GM12878 (cell line): ENCODE data around the gene PDE6B.

Experiments used
- CEBPB ChIP-seq, 2 experiments: fragments of 150-350 bp in 1 of 2; IDR thresholded peaks; 2 replicates each; pipeline ENCODE4 v1.6.1; 2012 to 2014; ENCODE audit warnings: low read depth in 2 of 2, low read length in 2 of 2, borderline replicate concordance in 1 of 2, inconsistent platforms in 1 of 2
- CREB1 ChIP-seq: IDR thresholded peaks from 2 replicates; pipeline ENCODE4 v1.6.1; 2012; ENCODE audit warnings: low read depth, mild to moderate bottlenecking, inconsistent platforms
- EP300 ChIP-seq, 2 experiments: fragments of 150-350 bp in 1 of 2; IDR thresholded peaks; 2 replicates each; pipeline ENCODE4 v1.6.1; 2011 to 2012; ENCODE audit warnings: low read depth in 2 of 2, low read length in 2 of 2, borderline replicate concordance in 1 of 2, improper control_type of control experiment in 1 of 2, inconsistent platforms in 1 of 2; ENCODE audit not compliant: control insufficient read depth in 1 of 2
- ETV6 ChIP-seq, 2 experiments: fragments of 450-650 bp in 1 of 2; IDR thresholded peaks in 1 of 2; conservative IDR thresholded peaks in 1 of 2; 2 replicates each; pipeline ENCODE4 v1.6.1; 2014; ENCODE audit warnings: antibody characterized with exemption in 1 of 2, borderline replicate concordance in 1 of 2, low read depth in 1 of 2, mild to moderate bottlenecking in 1 of 2, moderate library complexity in 1 of 2
- MAX ChIP-seq: IDR thresholded peaks from 2 replicates; pipeline ENCODE4 v1.6.1; 2012; ENCODE audit warnings: low read depth, low read length, improper control_type of control experiment
- POLR2A ChIP-seq: IDR thresholded peaks from 2 replicates; pipeline ENCODE4 v1.6.1; 2011; ENCODE audit warnings: low read depth, mild to moderate bottlenecking, low read length
- POLR2AphosphoS5 ChIP-seq: IDR thresholded peaks from 2 replicates; pipeline ENCODE4 v1.6.1; 2011; ENCODE audit warnings: mild to moderate bottlenecking, low read length, inconsistent platforms
- SUZ12 ChIP-seq: fragments of 200-600 bp; sonication (generic); IDR thresholded peaks from one replicate; pipeline ENCODE4 v1.6.1; 2018; ENCODE audit warnings: antibody characterized with exemption, mild to moderate bottlenecking; ENCODE audit not compliant: unreplicated experiment
- YY1 ChIP-seq: IDR thresholded peaks from 2 replicates; pipeline ENCODE4 v1.6.1; 2011; ENCODE audit warnings: low read depth, mild to moderate bottlenecking, low read length
- ZNF687 ChIP-seq: fragments of 450-650 bp; IDR thresholded peaks from 2 replicates; pipeline ENCODE4 v1.6.1; 2017; ENCODE audit warnings: mild to moderate bottlenecking, moderate library complexity
- TF ChIP-seq, protein P1 (sequence below), 3 experiments: IDR thresholded peaks in 2 of 3; conservative IDR thresholded peaks in 1 of 3; 2 replicates each; pipeline ENCODE4 v1.5.1; 2011; ENCODE audit warnings: low read depth in 3 of 3, low read length in 3 of 3, mild to moderate bottlenecking in 3 of 3, control low read depth in 2 of 3, moderate library complexity in 2 of 3, inconsistent platforms in 1 of 3, mixed read lengths in 1 of 3; ENCODE audit not compliant: control insufficient read depth in 2 of 3, insufficient read depth in 1 of 3; ENCODE audit errors: extremely low read depth in 1 of 3
- TF ChIP-seq, protein P2 (sequence below): IDR thresholded peaks from 2 replicates; pipeline ENCODE4 v1.6.1; 2012; ENCODE audit warnings: mild to moderate bottlenecking, low read depth, low read length

- TF ChIP-seq CEBPB (IDR thresholded peaks at IDR 0.05; ENCODE audit: borderline replicate concordance in 1 of 2, low read depth in 2 of 2, low read length in 2 of 2) (no peak), EP300 (IDR thresholded peaks at IDR 0.05; ENCODE audit: borderline replicate concordance in 1 of 2, control insufficient read depth in 1 of 2, low read depth in 2 of 2, low read length in 2 of 2) (no peak), SUZ12 (no peak), POLR2A (no peak), MAX (no peak), CREB1 (no peak), ZNF687 (no peak), ETV6 (conservative IDR thresholded peaks at IDR 0.05 in 1 of 2, IDR thresholded peaks at IDR 0.05 in 1 of 2; ENCODE audit: borderline replicate concordance in 1 of 2, low read depth in 1 of 2) (no peak), YY1 (no peak), POLR2AphosphoS5 (no peak)
- TF ChIP-seq, protein P1, sequence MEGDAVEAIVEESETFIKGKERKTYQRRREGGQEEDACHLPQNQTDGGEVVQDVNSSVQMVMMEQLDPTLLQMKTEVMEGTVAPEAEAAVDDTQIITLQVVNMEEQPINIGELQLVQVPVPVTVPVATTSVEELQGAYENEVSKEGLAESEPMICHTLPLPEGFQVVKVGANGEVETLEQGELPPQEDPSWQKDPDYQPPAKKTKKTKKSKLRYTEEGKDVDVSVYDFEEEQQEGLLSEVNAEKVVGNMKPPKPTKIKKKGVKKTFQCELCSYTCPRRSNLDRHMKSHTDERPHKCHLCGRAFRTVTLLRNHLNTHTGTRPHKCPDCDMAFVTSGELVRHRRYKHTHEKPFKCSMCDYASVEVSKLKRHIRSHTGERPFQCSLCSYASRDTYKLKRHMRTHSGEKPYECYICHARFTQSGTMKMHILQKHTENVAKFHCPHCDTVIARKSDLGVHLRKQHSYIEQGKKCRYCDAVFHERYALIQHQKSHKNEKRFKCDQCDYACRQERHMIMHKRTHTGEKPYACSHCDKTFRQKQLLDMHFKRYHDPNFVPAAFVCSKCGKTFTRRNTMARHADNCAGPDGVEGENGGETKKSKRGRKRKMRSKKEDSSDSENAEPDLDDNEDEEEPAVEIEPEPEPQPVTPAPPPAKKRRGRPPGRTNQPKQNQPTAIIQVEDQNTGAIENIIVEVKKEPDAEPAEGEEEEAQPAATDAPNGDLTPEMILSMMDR (IDR thresholded peaks at IDR 0.05 in 2 of 3, conservative IDR thresholded peaks at IDR 0.05 in 1 of 3; ENCODE audit: control insufficient read depth in 2 of 3, extremely low read depth in 1 of 3, insufficient read depth in 1 of 3, low read depth in 3 of 3, low read length in 3 of 3), result no peak
- TF ChIP-seq, protein P2, sequence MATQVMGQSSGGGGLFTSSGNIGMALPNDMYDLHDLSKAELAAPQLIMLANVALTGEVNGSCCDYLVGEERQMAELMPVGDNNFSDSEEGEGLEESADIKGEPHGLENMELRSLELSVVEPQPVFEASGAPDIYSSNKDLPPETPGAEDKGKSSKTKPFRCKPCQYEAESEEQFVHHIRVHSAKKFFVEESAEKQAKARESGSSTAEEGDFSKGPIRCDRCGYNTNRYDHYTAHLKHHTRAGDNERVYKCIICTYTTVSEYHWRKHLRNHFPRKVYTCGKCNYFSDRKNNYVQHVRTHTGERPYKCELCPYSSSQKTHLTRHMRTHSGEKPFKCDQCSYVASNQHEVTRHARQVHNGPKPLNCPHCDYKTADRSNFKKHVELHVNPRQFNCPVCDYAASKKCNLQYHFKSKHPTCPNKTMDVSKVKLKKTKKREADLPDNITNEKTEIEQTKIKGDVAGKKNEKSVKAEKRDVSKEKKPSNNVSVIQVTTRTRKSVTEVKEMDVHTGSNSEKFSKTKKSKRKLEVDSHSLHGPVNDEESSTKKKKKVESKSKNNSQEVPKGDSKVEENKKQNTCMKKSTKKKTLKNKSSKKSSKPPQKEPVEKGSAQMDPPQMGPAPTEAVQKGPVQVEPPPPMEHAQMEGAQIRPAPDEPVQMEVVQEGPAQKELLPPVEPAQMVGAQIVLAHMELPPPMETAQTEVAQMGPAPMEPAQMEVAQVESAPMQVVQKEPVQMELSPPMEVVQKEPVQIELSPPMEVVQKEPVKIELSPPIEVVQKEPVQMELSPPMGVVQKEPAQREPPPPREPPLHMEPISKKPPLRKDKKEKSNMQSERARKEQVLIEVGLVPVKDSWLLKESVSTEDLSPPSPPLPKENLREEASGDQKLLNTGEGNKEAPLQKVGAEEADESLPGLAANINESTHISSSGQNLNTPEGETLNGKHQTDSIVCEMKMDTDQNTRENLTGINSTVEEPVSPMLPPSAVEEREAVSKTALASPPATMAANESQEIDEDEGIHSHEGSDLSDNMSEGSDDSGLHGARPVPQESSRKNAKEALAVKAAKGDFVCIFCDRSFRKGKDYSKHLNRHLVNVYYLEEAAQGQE, result no peak
Observed at GRCh38 chr4:712093-712492, 86.7 kb downstream of the PDE6B start.
